ENCODE measurements around the gene DDIT3. TPM values are rescaled to one million over a fixed set of nuclear protein-coding genes. Genes with fewer than 3 reads are reported as not detected.

The DDIT3 gene
- total and polyA plus RNA-seq, 2 of the 8 experiments (the other 6 are each of a cell fraction or from before 2014, with no cell fraction given): 4.9 to 5.7 TPM

GRCh38 chr12:57534991-57535543 lies 14.8 kb upstream of the DDIT3 start:
- H3K79me2 ChIP-seq (ENCODE audit: control insufficient read depth in 1 of 2, insufficient read depth in 2 of 2, low read length in 2 of 2): no peaks in the 10 kb centered on the region
- H3K4ac ChIP-seq (replicated peaks; ENCODE audit: insufficient read length, low read depth, low read length): no peak overlapping the region
- H3K36me3 ChIP-seq (ENCODE audit: control insufficient read depth in 2 of 4, insufficient read depth in 4 of 4, low read length in 3 of 4): peaks cover 14 to 54% (median 47%) of the 10 kb centered on the region in 4 experiments; a peak in 7 of 8 replicates
- H3K56ac ChIP-seq (replicated peaks; ENCODE audit: insufficient read length, low read depth, low read length): no peak overlapping the region
- no peak overlapping the region for H4K5ac ChIP-seq (ENCODE audit: insufficient read length, low read depth, low read length)
- H2AFZ ChIP-seq (ENCODE audit: low read length): no peak overlapping the region
- no peak overlapping the region for H3K23ac ChIP-seq (ENCODE audit: insufficient read length)
- no peak for DNase-seq (ENCODE audit: low read depth in 1 of 2, low spot score in 2 of 2)
- H2BK5ac ChIP-seq (ENCODE audit: low read depth, low read length): no peak overlapping the region
- H4K91ac ChIP-seq (replicated peaks; ENCODE audit: insufficient read length, low read length): no peak overlapping the region
- H3K27me3 ChIP-seq (replicated peaks in 1 of 4; ENCODE audit: control insufficient read depth in 3 of 4, extremely low read depth in 1 of 4, insufficient read depth in 3 of 4, low read length in 3 of 4): peaks cover 0 to 1% (median 0%) of the 10 kb centered on the region in 4 experiments; a peak in 1 of 7 replicates
- no peak overlapping the region for H4K8ac ChIP-seq (ENCODE audit: extremely low read depth, insufficient read depth, low read length)
- H3K9ac ChIP-seq (replicated peaks in 1 of 4; ENCODE audit: extremely low read depth in 1 of 4, low read depth in 3 of 4, low read length in 3 of 4): no peak overlapping the region
- H3K9me3 ChIP-seq (ENCODE audit: insufficient read depth in 2 of 2, low read depth in 1 of 2, low read length in 1 of 2): no peaks in the 10 kb centered on the region
- H4K20me1 ChIP-seq (replicated peaks in 1 of 2; ENCODE audit: control insufficient read depth in 1 of 2, insufficient read depth in 2 of 2, low read length in 2 of 2): peaks cover 1 to 10% of the 10 kb centered on the region in 2 experiments
- no peak overlapping the region for H3K4me2 ChIP-seq (ENCODE audit: insufficient read depth in 1 of 2, low read depth in 2 of 2, low read length in 2 of 2)
- no peak overlapping the region for H2AK5ac ChIP-seq (ENCODE audit: low read depth, low read length)
- H3K79me1 ChIP-seq (ENCODE audit: low read depth, low read length): no peaks in the 10 kb centered on the region
- ChIA-PET POLR2A (ENCODE audit: partially characterized antibody) (interaction anchor here (0.9 to 8.9 kb wide), 12 partner anchors 9 to 47 kb away, joined by 3 to 65 read pairs (median 5); partner anchors contain the start of genes DCTN2 and DDIT3), CTCF (ENCODE audit: partially characterized antibody) (interaction anchor here (1.1 to 5.6 kb wide), 6 partner anchors 10 to 321 kb away, joined by 3 to 29 read pairs (median 4); no protein-coding TSS in a partner anchor)
- H3K27ac ChIP-seq (ENCODE audit: low read depth, low read length): no peak overlapping the region
- H2BK120ac ChIP-seq (replicated peaks; ENCODE audit: low read depth, low read length): no peak overlapping the region
- no peak for FAIRE-seq
- H2BK12ac ChIP-seq (ENCODE audit: low read depth, low read length): no peak overlapping the region
- no peak overlapping the region for H2BK20ac ChIP-seq (ENCODE audit: low read length)
- no peak overlapping the region for H3K4me3 ChIP-seq (ENCODE audit: extremely low read depth in 1 of 4, insufficient read depth in 2 of 4, low read depth in 3 of 4, low read length in 4 of 4)
- no peak overlapping the region for H2BK15ac ChIP-seq (ENCODE audit: low read length)
- WGBS, 2 experiments (ENCODE audit: extremely low coverage in 1 of 2, insufficient coverage in 1 of 2, insufficient read length in 1 of 2, insufficient replicate concordance in 2 of 2, low coverage in 1 of 2, low lambda C conversion rate in 2 of 2, missing lambda C conversion rate in 1 of 2): 87% methylated on average over 3 of the region's 3 CpGs; no CpG with 5 or more reads in 1 of the 2 experiments
- peaks cover 0 to 2% (median 0%) of the 10 kb centered on the region in 4 experiments; a peak in 1 of 7 replicates for H3K4me1 ChIP-seq (replicated peaks in 1 of 4; ENCODE audit: control insufficient read depth in 3 of 4, insufficient read depth in 4 of 4, low read length in 3 of 4)
- H3K14ac ChIP-seq (ENCODE audit: insufficient read length): no peak overlapping the region
- H3K23me2 ChIP-seq (ENCODE audit: low read depth, low read length): no peaks in the 10 kb centered on the region
- H3K18ac ChIP-seq (ENCODE audit: extremely low read depth, low read length): no peak overlapping the region
- TF ChIP-seq CBX5 (IDR thresholded peaks at IDR 0.05; ENCODE audit: low read depth, low read length) (no peak), MAFK (IDR thresholded peaks at IDR 0.05; ENCODE audit: low read depth, low read length) (no peak), POU5F1 (IDR thresholded peaks at IDR 0.05; ENCODE audit: low read depth, low read length) (no peak), SIN3A (conservative IDR thresholded peaks at IDR 0.05 in 1 of 2, IDR thresholded peaks at IDR 0.05 in 1 of 2; ENCODE audit: low read depth in 1 of 2, low read length in 2 of 2) (no peak), CTBP2 (IDR thresholded peaks at IDR 0.05; ENCODE audit: borderline replicate concordance, insufficient read depth, insufficient read length, low read length) (no peak), GTF2F1 (IDR thresholded peaks at IDR 0.05; ENCODE audit: borderline replicate concordance, low read depth, low read length) (no peak), NRF1 (IDR thresholded peaks at IDR 0.05; ENCODE audit: low read depth, low read length) (no peak), E2F6 (IDR thresholded peaks at IDR 0.05) (no peak), CHD1 (IDR thresholded peaks at IDR 0.05; ENCODE audit: low read depth, low read length) (no peak), SP2 (IDR thresholded peaks at IDR 0.05; ENCODE audit: low read length) (no peak), EZH2 (IDR thresholded peaks at IDR 0.05; ENCODE audit: low read depth, low read length, severe bottlenecking) (no peak), JUND (IDR thresholded peaks at IDR 0.05; ENCODE audit: low read length) (no peak)

Data from H1 (cell line).